NT2/D1 (cell line): ENCODE data around the gene LIMS3.
"Not testable (repeated sequence)": the region's sequence is repeated elsewhere in the genome, so short reads cannot be mapped to it uniquely, and the experiment has no call there.

Experiments used
- DNase-seq: peaks from one replicate; pipeline ENCODE4 v3.0.0-alpha.2; 2011; ENCODE audit warnings: low read depth, low spot score
- H3K27me3 ChIP-seq: 2 replicates; pipeline ENCODE4 v1.6.0; 2011; ENCODE audit warnings: mild to moderate bottlenecking; ENCODE audit not compliant: insufficient read length, insufficient read depth
- H3K36me3 ChIP-seq: 2 replicates; pipeline ENCODE4 v1.6.1; 2011; ENCODE audit warnings: mild to moderate bottlenecking, low read length, mixed read lengths; ENCODE audit not compliant: insufficient read depth, insufficient read length
- H3K4me1 ChIP-seq: 2 replicates; pipeline ENCODE4 v1.5.1; 2011; ENCODE audit not compliant: insufficient read depth, insufficient read length
- H3K4me3 ChIP-seq: 2 replicates; pipeline ENCODE4 v1.5.1; 2011; ENCODE audit warnings: low read depth; ENCODE audit not compliant: insufficient read length
- H3K9ac ChIP-seq: 2 replicates; pipeline ENCODE4 v1.6.0; 2011; ENCODE audit warnings: low read depth; ENCODE audit not compliant: insufficient read length
- H3K9me3 ChIP-seq: 2 replicates; pipeline ENCODE4 v1.5.1; 2011; ENCODE audit warnings: mild to moderate bottlenecking, low read length; ENCODE audit not compliant: insufficient read depth

Gene LIMS3

GRCh38 chr2:109936534-109936933, 38.0 kb downstream of the LIMS3 start:
- H3K4me1 ChIP-seq, H3K9ac ChIP-seq, H3K4me3 ChIP-seq, DNase-seq, H3K9me3 ChIP-seq, H3K36me3 ChIP-seq, H3K27me3 ChIP-seq: not testable (repeated sequence)

DNA sequence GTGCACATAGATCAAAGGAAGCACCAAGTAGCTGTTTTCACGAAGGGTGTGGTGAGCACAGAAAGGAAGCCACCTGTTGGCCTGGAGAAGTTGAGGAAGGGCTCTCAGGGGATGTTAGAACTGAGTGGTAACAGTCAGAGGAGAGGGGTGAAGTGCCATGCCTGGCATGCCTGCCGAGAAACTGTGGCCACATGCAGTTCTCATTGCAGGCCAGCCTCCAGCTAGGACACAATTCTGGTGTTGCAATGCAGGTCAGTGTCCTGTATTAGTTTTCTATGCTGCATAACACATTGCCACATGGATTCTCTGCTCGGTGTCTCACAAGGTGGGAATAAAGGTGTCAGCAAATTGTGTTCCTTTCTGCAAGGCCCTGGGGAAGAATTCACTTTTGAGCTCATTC, 46.9 kb downstream of the LIMS3 start:
- not testable (repeated sequence) for H3K9ac ChIP-seq, H3K4me1 ChIP-seq, DNase-seq, H3K27me3 ChIP-seq, H3K36me3 ChIP-seq, H3K4me3 ChIP-seq, H3K9me3 ChIP-seq

DNA sequence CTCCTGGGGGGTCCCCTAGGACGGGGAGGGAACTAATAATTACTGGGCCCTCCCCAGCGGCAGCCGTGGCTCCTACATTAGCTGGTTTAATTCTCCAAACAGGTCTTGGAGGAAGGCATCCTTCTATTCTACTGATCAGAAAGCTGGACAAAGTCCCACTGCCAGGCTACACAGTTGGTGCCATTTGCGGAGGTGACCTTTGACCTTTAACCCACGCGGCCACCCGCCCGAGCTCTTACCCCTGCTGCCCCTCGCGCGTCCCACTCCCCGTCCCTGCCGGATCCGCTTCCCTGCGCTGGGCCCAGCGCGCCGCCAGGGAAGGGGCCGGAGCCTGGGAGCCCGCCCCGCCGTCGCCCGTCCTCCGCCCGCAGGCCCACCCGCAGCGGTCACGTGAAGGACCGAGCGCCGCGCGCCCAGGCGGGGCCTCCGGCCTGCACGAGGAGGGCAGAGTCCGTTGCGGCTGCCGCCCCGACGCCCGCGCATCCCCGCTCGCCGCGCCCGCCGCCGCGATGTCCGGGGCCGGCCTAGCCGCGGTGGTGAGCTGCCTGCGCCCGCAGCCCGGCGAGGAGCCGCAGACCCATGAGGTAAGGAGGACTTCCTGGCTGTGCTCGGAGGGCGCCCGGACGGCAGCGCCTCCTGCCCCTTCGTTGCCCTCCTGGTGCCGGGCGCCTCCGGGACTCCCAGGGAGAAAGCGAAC, 48.9 kb downstream of the LIMS3 start:
- not testable (repeated sequence) for DNase-seq, H3K27me3 ChIP-seq, H3K9ac ChIP-seq, H3K9me3 ChIP-seq, H3K4me3 ChIP-seq, H3K36me3 ChIP-seq, H3K4me1 ChIP-seq

DNA sequence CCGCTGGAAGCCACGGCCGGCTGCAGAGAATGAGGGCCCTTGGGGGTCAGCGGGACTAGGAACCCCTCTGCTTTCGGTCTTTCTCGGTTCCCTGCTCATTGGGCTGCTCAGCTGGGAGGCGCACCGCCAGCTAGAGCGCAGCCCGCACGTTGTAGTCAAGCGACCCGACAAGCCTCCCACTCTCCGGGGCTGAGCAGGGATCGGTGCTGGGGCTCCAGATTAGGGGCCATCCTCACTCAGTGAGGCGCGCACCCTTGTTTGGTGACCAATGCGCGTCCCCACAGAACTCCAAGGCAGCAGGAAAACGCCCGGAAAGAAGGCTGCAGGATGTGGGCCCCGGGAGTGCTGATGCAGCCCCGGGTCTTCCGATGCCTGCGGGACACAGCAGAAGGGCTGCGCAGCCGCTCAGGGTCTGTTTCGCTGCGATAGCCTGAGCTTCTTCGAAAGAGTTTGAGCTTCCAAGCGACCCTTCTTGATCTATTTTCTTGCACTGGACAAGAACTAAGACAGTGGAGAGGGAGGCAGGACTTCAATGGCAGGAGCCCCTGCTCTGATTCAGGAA, 49.6 kb downstream of the LIMS3 start:
- DNase-seq, H3K36me3 ChIP-seq, H3K9me3 ChIP-seq, H3K4me3 ChIP-seq, H3K27me3 ChIP-seq, H3K9ac ChIP-seq, H3K4me1 ChIP-seq: not testable (repeated sequence)

GRCh38 chr2:109950146-109950843, 51.8 kb downstream of the LIMS3 start:
- H3K9me3 ChIP-seq, H3K36me3 ChIP-seq, H3K4me1 ChIP-seq, H3K27me3 ChIP-seq, DNase-seq, H3K9ac ChIP-seq, H3K4me3 ChIP-seq: not testable (repeated sequence)

GRCh38 chr2:109963942-109964341, 65.5 kb downstream of the LIMS3 start:
- not testable (repeated sequence) for H3K9ac ChIP-seq, H3K9me3 ChIP-seq, H3K27me3 ChIP-seq, H3K4me1 ChIP-seq, H3K4me3 ChIP-seq, DNase-seq, H3K36me3 ChIP-seq

DNA sequence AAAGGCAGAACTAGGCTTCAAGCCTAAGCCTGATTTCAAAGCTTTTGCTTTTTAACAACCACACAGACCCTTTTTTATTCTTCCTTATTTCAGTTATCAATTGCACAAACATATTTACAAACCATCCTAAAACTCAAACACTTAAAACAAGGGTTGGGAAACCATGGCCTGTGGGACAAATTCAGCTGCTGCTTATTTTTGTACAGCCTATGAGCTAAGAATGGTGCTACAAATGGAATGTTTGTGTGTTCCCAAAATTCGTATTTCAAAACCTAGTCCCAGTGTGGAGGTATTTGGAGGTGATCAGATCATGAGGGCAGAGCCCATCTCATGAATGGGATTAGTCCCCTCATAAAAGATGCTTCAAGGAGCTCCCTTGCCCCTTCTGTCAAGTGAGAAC, 67.0 kb downstream of the LIMS3 start:
- H3K36me3 ChIP-seq, DNase-seq, H3K4me1 ChIP-seq: not testable (repeated sequence)

GRCh38 chr2:109966107-109966736, 67.7 kb downstream of the LIMS3 start:
- not testable (repeated sequence) for H3K27me3 ChIP-seq, H3K4me3 ChIP-seq, H3K4me1 ChIP-seq, H3K9me3 ChIP-seq, H3K36me3 ChIP-seq, DNase-seq, H3K9ac ChIP-seq

More for the DNA sequence above, 67.0 kb downstream of the LIMS3 start:
- H3K27me3 ChIP-seq, H3K9me3 ChIP-seq, H3K9ac ChIP-seq, H3K4me3 ChIP-seq: not testable (repeated sequence)

- not testable (repeated sequence) for H3K4me3 ChIP-seq, H3K4me1 ChIP-seq, H3K9ac ChIP-seq, DNase-seq, H3K27me3 ChIP-seq, H3K9me3 ChIP-seq, H3K36me3 ChIP-seq
Measured at GRCh38 chr2:109966858-109967257, 68.4 kb downstream of the LIMS3 start.

GRCh38 chr2:109969864-109970263, 71.4 kb downstream of the LIMS3 start:
- not testable (repeated sequence) for H3K4me1 ChIP-seq, DNase-seq, H3K9me3 ChIP-seq, H3K4me3 ChIP-seq, H3K9ac ChIP-seq, H3K27me3 ChIP-seq, H3K36me3 ChIP-seq

GRCh38 chr2:109971710-109972109, 73.2 kb downstream of the LIMS3 start:
- not testable (repeated sequence) for H3K9ac ChIP-seq, H3K4me1 ChIP-seq, H3K27me3 ChIP-seq, DNase-seq, H3K36me3 ChIP-seq, H3K4me3 ChIP-seq, H3K9me3 ChIP-seq
